ENCODE measurements around the gene NIN. TPM values are rescaled to one million over a fixed set of nuclear protein-coding genes. Genes with fewer than 3 reads are reported as not detected.

NIN gene
- polyA plus RNA-seq, 1 donor from 2014 or later: 47.6 TPM

- Histone ChIP-seq H3K27me3 (ENCODE audit: insufficient read depth, low read depth, low read length) (no peaks in the 10 kb centered on the region), H3F3A (ENCODE audit: insufficient read depth, low read length, poor library complexity, severe bottlenecking) (no peaks in the 10 kb centered on the region), H3K9me3 (ENCODE audit: low read length) (no peaks in the 10 kb centered on the region), H3K79me2 (replicated peaks; ENCODE audit: insufficient read depth, low read length) (peaks cover 25% of the 10 kb centered on the region), H3K36me3 (ENCODE audit: insufficient read depth, low read length) (peaks cover 5% of the 10 kb centered on the region), H3K9ac (ENCODE audit: low read length) (no peak overlapping the region), H3K4me2 (ENCODE audit: low read length) (no peak overlapping the region), H3K9me2 (ENCODE audit: insufficient read depth, low read length) (no peaks in the 10 kb centered on the region), H4K20me1 (ENCODE audit: insufficient read depth) (no peaks in the 10 kb centered on the region), H3K27ac (ENCODE audit: low read length) (no peak overlapping the region), H2AFZ (ENCODE audit: low read depth, low read length) (no peak overlapping the region), H3K4me3 (ENCODE audit: low read length) (no peak overlapping the region)
- no peak for TF ChIP-seq EZH2 (IDR thresholded peaks at IDR 0.05; ENCODE audit: borderline replicate concordance, insufficient read depth, low read length, poor library complexity, severe bottlenecking)
- TF ChIP-seq CTCF (IDR thresholded peaks at IDR 0.05; ENCODE audit: poor library complexity, severe bottlenecking): no peak
- no peak for TF ChIP-seq SMC3 (conservative IDR thresholded peaks at IDR 0.05; ENCODE audit: poor library complexity)
- no peak for TF ChIP-seq EP300 (conservative IDR thresholded peaks at IDR 0.05; ENCODE audit: poor library complexity, severe bottlenecking)
- no peak for TF ChIP-seq TAF1 (IDR thresholded peaks at IDR 0.05; ENCODE audit: low read depth)
Measured at GRCh38 chr14:50790589-50790988, 40.4 kb downstream of the NIN start.

GRCh38 chr14:50786751-50787464, 44.1 kb downstream of the NIN start:
- Histone ChIP-seq H3K36me3 (ENCODE audit: insufficient read depth, low read length) (peaks cover 5% of the 10 kb centered on the region), H3K9me2 (ENCODE audit: insufficient read depth, low read length) (no peaks in the 10 kb centered on the region), H3K27me3 (ENCODE audit: insufficient read depth, low read depth, low read length) (no peaks in the 10 kb centered on the region), H3K9me3 (ENCODE audit: low read length) (no peaks in the 10 kb centered on the region), H3F3A (ENCODE audit: insufficient read depth, low read length, poor library complexity, severe bottlenecking) (no peaks in the 10 kb centered on the region), H3K79me2 (replicated peaks; ENCODE audit: insufficient read depth, low read length) (peaks cover 4% of the 10 kb centered on the region), H2AFZ (ENCODE audit: low read depth, low read length) (no peak overlapping the region), H3K4me2 (ENCODE audit: low read length) (no peak overlapping the region), H3K27ac (ENCODE audit: low read length) (no peak overlapping the region), H3K9ac (ENCODE audit: low read length) (no peak overlapping the region), H3K4me3 (ENCODE audit: low read length) (no peak overlapping the region), H4K20me1 (ENCODE audit: insufficient read depth) (no peaks in the 10 kb centered on the region)
- TF ChIP-seq POLR2AphosphoS5 (IDR thresholded peaks at IDR 0.05) (no peak), CTCF (IDR thresholded peaks at IDR 0.05; ENCODE audit: poor library complexity, severe bottlenecking) (no peak), SMC3 (conservative IDR thresholded peaks at IDR 0.05; ENCODE audit: poor library complexity) (no peak), RAD21 (conservative IDR thresholded peaks at IDR 0.05) (no peak), TAF1 (IDR thresholded peaks at IDR 0.05; ENCODE audit: low read depth) (no peak), EZH2 (IDR thresholded peaks at IDR 0.05; ENCODE audit: borderline replicate concordance, insufficient read depth, low read length, poor library complexity, severe bottlenecking) (no peak), MXI1 (conservative IDR thresholded peaks at IDR 0.05; ENCODE audit: poor library complexity, severe bottlenecking) (no peak), EP300 (conservative IDR thresholded peaks at IDR 0.05; ENCODE audit: poor library complexity, severe bottlenecking) (no peak), REST (IDR thresholded peaks at IDR 0.05; ENCODE audit: borderline replicate concordance) (no peak)
